Breast epithelium (tissue), 3 donors: Measurements from ENCODE around the gene TSPAN4.

ENCODE experiments used
- CTCF ChIP-seq, 3 donors: fragments of 450-650 bp; IDR thresholded peaks; one replicate each; pipeline ENCODE4 v1.5.1; 2016 to 2017; ENCODE audit warnings: antibody characterized with exemption in 3 of 3, mild to moderate bottlenecking in 3 of 3, moderate library complexity in 3 of 3
- POLR2A ChIP-seq: fragments of 450-650 bp; IDR thresholded peaks from one replicate; pipeline ENCODE4 v1.6.1; 2016; ENCODE audit warnings: antibody characterized with exemption, mild to moderate bottlenecking, moderate library complexity
- POLR2AphosphoS5 ChIP-seq, 3 donors: sonication (generic); formaldehyde crosslinking; IDR thresholded peaks; one replicate each; pipeline ENCODE4 v1.6.1; 2017; ENCODE audit warnings: antibody characterized with exemption in 3 of 3

GRCh38 chr11:800473-800872 is 42.2 kb upstream of the TSPAN4 start:
- TF ChIP-seq CTCF (IDR thresholded peaks at IDR 0.05) = no peak
- no peak for TF ChIP-seq POLR2A
- no peak for TF ChIP-seq POLR2AphosphoS5 (IDR thresholded peaks at IDR 0.05)
